Osteoblast (primary cell): ENCODE data around the gene DTNB. TPM values are rescaled to one million over a fixed set of nuclear protein-coding genes. Genes with fewer than 3 reads are reported as not detected.
"Not testable (repeated sequence)": the region's sequence is repeated elsewhere in the genome, so short reads cannot be mapped to it uniquely, and the experiment has no call there.

Experiments
- DNase-seq: peaks from one replicate; pipeline ENCODE4 v3.0.0; 2011; ENCODE audit warnings: low spot score, mixed read lengths; ENCODE audit not compliant: insufficient read length; ENCODE audit errors: missing footprints
- H2AFZ ChIP-seq: 2 replicates; pipeline ENCODE4 v1.6.0; 2011; ENCODE audit warnings: mild to moderate bottlenecking, low read length
- H3K27ac ChIP-seq: 2 replicates; pipeline ENCODE4 v1.5.1; 2011; ENCODE audit warnings: mild to moderate bottlenecking, low read depth, low read length, moderate library complexity
- H3K27me3 ChIP-seq: 2 replicates; pipeline ENCODE4 v1.6.0; 2012; ENCODE audit warnings: mild to moderate bottlenecking, control low read depth, inconsistent platforms, low read length, moderate library complexity; ENCODE audit not compliant: insufficient read depth
- H3K36me3 ChIP-seq: 2 replicates; pipeline ENCODE4 v1.5.1; 2011; ENCODE audit warnings: mild to moderate bottlenecking, low read length, control low read depth, moderate library complexity; ENCODE audit not compliant: insufficient read depth
- H3K4me1 ChIP-seq: 2 replicates; pipeline ENCODE4 v1.5.1; 2011; ENCODE audit warnings: mild to moderate bottlenecking, low read length, control low read depth, moderate library complexity; ENCODE audit not compliant: insufficient read depth
- H3K4me2 ChIP-seq: 2 replicates; pipeline ENCODE4 v1.6.0; 2011; ENCODE audit warnings: mild to moderate bottlenecking, low read length; ENCODE audit not compliant: insufficient read depth
- H3K4me3 ChIP-seq: fragments of 200-600 bp; sonication (generic); 3 replicates; pipeline ENCODE4 v1.5.1; 2012; ENCODE audit warnings: mild to moderate bottlenecking, low read length, inconsistent platforms; ENCODE audit not compliant: insufficient read depth
- H3K79me2 ChIP-seq: 2 replicates; pipeline ENCODE4 v1.6.0; 2012; ENCODE audit warnings: mild to moderate bottlenecking, low read length, control low read depth, inconsistent platforms; ENCODE audit not compliant: insufficient read depth
- H3K9me3 ChIP-seq: 2 replicates; pipeline ENCODE4 v1.5.1; 2011; ENCODE audit warnings: low read depth, low read length, control low read depth
- H4K20me1 ChIP-seq: 2 replicates; pipeline ENCODE4 v1.6.0; 2012; ENCODE audit warnings: mild to moderate bottlenecking, low read length, control low read depth; ENCODE audit not compliant: insufficient read depth
- total RNA-seq: library from RNA; depleted of rRNA; stranded (reverse); fragments of >200 nt; gene quantifications from 2 replicates; pipeline ENCODE4 v1.2.3, GENCODE V29; 2012
- TF ChIP-seq, protein P1 (sequence below): IDR thresholded peaks from 2 replicates; pipeline ENCODE4 v1.5.1; 2011; ENCODE audit warnings: mild to moderate bottlenecking, low read depth, low read length, moderate library complexity; ENCODE audit errors: extremely low read depth

The DTNB gene
- total RNA-seq, 1 donor: 9.8 TPM

DNA sequence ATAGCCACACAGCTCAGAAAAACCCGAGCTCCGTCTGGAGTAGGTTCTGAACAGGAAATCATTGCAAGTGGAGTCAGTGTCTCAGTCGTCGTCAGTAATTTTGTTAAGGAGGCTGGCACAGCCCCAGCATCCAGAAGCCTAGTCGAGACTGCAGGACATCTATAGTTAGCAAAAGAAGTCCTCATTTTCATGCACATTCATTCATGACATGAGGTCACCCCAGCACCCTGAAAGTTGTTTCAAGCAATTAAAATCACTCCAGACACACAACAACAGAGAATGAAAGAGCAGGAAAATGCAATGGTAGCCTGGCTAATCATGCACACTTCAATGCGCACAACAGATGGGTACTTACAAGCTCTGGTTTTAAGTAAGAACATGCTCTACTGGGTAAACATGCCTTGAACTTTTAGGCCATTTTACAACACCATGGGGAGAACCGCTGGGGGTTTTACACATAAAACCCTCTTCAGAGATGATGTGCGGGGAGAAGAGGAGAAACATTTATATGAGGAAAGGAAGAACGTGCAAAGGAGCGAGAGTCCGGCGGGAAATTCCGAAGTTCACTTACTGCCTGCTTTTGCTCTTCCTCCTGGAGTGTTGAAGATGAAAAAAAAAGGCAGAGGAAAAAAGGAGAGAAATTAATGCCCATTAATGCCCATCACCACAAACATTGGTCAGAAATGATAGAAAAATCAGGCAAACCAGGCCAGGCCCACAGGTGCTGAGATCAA is 254.3 kb downstream of the DTNB start:
- no peaks in the 10 kb centered on the region for H3K4me1 ChIP-seq
- DNase-seq: no peak
- H3K4me2 ChIP-seq: no peak overlapping the region
- no peaks in the 10 kb centered on the region for H3K36me3 ChIP-seq
- no peak overlapping the region for H3K4me3 ChIP-seq
- no peaks in the 10 kb centered on the region for H3K27me3 ChIP-seq
- H4K20me1 ChIP-seq: no peaks in the 10 kb centered on the region
- no peak overlapping the region for H2AFZ ChIP-seq
- H3K9me3 ChIP-seq: no peaks in the 10 kb centered on the region
- H3K79me2 ChIP-seq: no peaks in the 10 kb centered on the region
- H3K27ac ChIP-seq: no peak overlapping the region
- TF ChIP-seq, protein P1, sequence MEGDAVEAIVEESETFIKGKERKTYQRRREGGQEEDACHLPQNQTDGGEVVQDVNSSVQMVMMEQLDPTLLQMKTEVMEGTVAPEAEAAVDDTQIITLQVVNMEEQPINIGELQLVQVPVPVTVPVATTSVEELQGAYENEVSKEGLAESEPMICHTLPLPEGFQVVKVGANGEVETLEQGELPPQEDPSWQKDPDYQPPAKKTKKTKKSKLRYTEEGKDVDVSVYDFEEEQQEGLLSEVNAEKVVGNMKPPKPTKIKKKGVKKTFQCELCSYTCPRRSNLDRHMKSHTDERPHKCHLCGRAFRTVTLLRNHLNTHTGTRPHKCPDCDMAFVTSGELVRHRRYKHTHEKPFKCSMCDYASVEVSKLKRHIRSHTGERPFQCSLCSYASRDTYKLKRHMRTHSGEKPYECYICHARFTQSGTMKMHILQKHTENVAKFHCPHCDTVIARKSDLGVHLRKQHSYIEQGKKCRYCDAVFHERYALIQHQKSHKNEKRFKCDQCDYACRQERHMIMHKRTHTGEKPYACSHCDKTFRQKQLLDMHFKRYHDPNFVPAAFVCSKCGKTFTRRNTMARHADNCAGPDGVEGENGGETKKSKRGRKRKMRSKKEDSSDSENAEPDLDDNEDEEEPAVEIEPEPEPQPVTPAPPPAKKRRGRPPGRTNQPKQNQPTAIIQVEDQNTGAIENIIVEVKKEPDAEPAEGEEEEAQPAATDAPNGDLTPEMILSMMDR: no peak

DNA sequence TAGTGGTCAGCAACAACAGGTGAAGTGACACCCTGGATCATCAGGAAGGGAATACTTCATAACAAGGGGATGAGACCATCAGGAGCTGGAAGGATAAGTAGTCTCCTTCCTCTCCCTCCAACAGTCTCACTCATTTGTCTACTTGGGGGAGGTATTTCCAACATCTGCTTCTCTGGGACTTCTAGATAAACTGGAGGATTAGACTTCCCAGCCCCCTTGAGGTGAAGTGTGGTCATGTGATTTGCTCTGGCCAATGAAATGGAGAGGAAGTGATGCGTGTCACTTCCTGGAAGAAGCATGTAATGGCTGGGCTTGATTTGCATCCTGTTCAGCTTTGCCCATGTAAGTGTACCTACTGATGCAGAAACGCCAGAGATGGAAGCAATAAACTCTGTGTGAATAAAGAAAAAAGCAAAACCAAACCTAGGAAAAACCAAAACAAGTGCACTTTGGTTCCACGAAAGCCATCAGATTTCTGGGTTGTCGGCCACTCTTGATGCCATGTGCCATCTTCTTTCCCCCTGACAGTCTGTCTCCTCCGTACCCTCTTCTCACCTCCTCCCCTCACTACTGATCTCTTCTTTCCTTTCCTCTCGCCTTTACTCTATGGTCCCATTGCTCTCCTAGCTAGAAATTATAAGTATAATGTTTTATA is 255.5 kb downstream of the DTNB start:
- Histone ChIP-seq H3K27ac (no peak overlapping the region), H2AFZ (no peak overlapping the region), H4K20me1 (no peaks in the 10 kb centered on the region), H3K4me3 (no peak overlapping the region), H3K9me3 (no peaks in the 10 kb centered on the region), H3K79me2 (no peaks in the 10 kb centered on the region), H3K36me3 (no peaks in the 10 kb centered on the region), H3K4me1 (no peaks in the 10 kb centered on the region), H3K27me3 (no peaks in the 10 kb centered on the region), H3K4me2 (no peak overlapping the region)
- no peak for DNase-seq
- TF ChIP-seq, protein P1: no peak

DNA sequence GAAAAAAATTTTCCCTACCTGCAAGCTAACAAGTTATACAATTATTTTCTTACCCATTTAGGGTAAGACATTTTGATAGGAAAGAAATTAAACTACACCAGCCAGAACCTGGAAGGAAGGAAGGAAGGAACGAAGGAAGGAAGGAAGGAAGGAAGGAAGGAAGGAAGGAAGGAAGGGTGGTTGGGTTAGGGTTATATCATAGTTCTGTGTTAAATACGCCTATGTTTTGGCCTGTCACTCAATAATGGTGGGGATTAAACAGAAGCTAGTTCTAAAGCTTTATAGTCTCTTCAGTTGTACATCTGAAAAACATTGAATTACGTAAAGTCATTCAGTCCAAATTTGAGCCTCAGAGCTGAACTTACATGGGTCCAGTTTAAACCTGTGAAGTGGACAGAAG is 256.7 kb downstream of the DTNB start:
- no peaks in the 10 kb centered on the region for H4K20me1 ChIP-seq
- no peaks in the 10 kb centered on the region for H3K79me2 ChIP-seq
- H3K4me3 ChIP-seq: no peak overlapping the region
- DNase-seq: no peak
- no peaks in the 10 kb centered on the region for H3K27me3 ChIP-seq
- H3K9me3 ChIP-seq: no peaks in the 10 kb centered on the region
- no peak overlapping the region for H3K27ac ChIP-seq
- TF ChIP-seq, protein P1: no peak
- no peaks in the 10 kb centered on the region for H3K4me1 ChIP-seq
- no peak overlapping the region for H3K4me2 ChIP-seq
- H3K36me3 ChIP-seq: no peaks in the 10 kb centered on the region
- no peak overlapping the region for H2AFZ ChIP-seq

DNA sequence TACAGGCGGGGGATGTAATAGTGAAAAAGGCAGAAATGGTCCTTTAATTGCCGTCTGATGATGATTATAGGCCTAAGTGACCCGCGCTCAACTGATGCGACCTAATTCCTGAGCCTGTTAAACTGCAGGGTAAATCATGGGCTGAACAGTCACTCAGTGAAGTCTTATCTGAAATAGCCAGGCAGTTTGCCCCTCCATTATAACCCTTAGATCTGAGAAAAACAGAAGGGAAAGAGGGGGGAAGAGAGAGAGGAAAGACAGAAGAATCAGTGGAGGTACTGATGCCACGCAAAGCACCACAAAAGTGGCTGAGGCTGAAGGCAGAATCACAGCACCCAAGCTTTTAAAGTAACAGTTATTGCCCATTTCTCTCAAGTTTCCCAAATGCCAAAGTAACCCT is 258.6 kb downstream of the DTNB start:
- DNase-seq: no peak
- Histone ChIP-seq H3K27me3 (no peaks in the 10 kb centered on the region), H3K9me3 (no peaks in the 10 kb centered on the region), H3K27ac (no peak overlapping the region), H3K36me3 (no peaks in the 10 kb centered on the region), H3K4me1 (no peaks in the 10 kb centered on the region), H2AFZ (no peak overlapping the region), H3K79me2 (no peaks in the 10 kb centered on the region), H3K4me2 (no peak overlapping the region), H3K4me3 (no peak overlapping the region), H4K20me1 (no peaks in the 10 kb centered on the region)
- TF ChIP-seq, protein P1: no peak

DNA sequence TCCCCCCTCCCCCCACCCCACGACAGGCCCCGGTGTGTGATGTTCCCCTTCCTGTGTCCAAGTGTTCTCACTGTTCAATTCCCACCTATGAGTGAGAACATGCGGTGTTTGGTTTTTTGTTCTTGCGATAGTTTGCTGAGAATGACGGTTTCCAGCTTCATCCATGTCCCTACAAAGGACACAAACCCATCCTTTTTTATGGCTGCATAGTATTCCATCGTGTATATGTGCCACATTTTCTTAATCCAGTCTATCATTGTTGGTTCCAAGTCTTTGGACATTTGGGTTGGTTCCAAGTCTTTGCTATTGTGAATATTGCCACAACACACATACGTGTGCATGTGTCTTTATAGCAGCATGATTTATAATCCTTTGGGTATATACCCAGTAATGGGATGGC is 260.0 kb downstream of the DTNB start:
- DNase-seq, H2AFZ ChIP-seq: not testable (repeated sequence)

More for the DNA sequence above, 260.0 kb downstream of the DTNB start:
- H3K36me3 ChIP-seq, H3K4me2 ChIP-seq, H3K27ac ChIP-seq, H3K79me2 ChIP-seq, H3K27me3 ChIP-seq, H4K20me1 ChIP-seq, H3K4me3 ChIP-seq, H3K9me3 ChIP-seq, H3K4me1 ChIP-seq: not testable (repeated sequence)
